HepG2 (cell line): Measurements from ENCODE around the gene SEM1. TPM values are rescaled to one million over a fixed set of nuclear protein-coding genes. Genes with fewer than 3 reads are reported as not detected.

Experiments
- AGO1 ChIP-seq: fragments of 200-400 bp; formaldehyde crosslinking; IDR thresholded peaks from 2 replicates; pipeline ENCODE4 v1.6.1; 2017; ENCODE audit warnings: mild to moderate bottlenecking, low read depth, low read length, moderate library complexity; ENCODE audit not compliant: poor library complexity, severe bottlenecking
- ATF2 ChIP-seq: sonication (generic); formaldehyde crosslinking; IDR thresholded peaks from 2 replicates; pipeline ENCODE4 v1.4.0; 2020; ENCODE audit warnings: missing genetic modification reagents
- KIAA2018 ChIP-seq: sonication (generic); formaldehyde crosslinking; IDR thresholded peaks from 2 replicates; pipeline ENCODE4 v1.5.0; 2020; ENCODE audit warnings: mild to moderate bottlenecking, missing genetic modification reagents, borderline replicate concordance
- KLF11 ChIP-seq: IDR thresholded peaks from 2 replicates; pipeline ENCODE4 v1.6.1; 2016; ENCODE audit warnings: missing compliant biosample characterization
- MATR3 ChIP-seq: sonication (generic); formaldehyde crosslinking; IDR thresholded peaks from 2 replicates; pipeline ENCODE4 v1.4.0; 2020; ENCODE audit warnings: missing genetic modification reagents
- NR3C1 ChIP-seq: sonication (generic); formaldehyde crosslinking; IDR thresholded peaks from 2 replicates; pipeline ENCODE4 v1.4.0; 2020; ENCODE audit warnings: missing genetic modification reagents
- PPARG ChIP-seq: conservative IDR thresholded peaks from 2 replicates; pipeline ENCODE4 v1.6.1; 2016; ENCODE audit warnings: missing biosample characterization, missing genetic modification reagents
- SIN3B ChIP-seq: fragments of 150-350 bp; IDR thresholded peaks from 2 replicates; pipeline ENCODE4 v1.6.1; 2014; ENCODE audit warnings: low read length
- TOE1 ChIP-seq: sonication (generic); formaldehyde crosslinking; IDR thresholded peaks from 2 replicates; pipeline ENCODE4 v1.4.0; 2020; ENCODE audit warnings: mild to moderate bottlenecking, missing genetic modification reagents
- ZFP36L2 ChIP-seq: sonication (generic); formaldehyde crosslinking; IDR thresholded peaks from 2 replicates; pipeline ENCODE4 v1.4.0; 2020; ENCODE audit warnings: missing genetic modification reagents
- ZNF446 ChIP-seq: sonication (generic); formaldehyde crosslinking; IDR thresholded peaks from 2 replicates; pipeline ENCODE4 v1.5.0; 2020; ENCODE audit warnings: mild to moderate bottlenecking, missing genetic modification reagents
- ZNF616 ChIP-seq: sonication (generic); formaldehyde crosslinking; IDR thresholded peaks from 2 replicates; pipeline ENCODE4 v1.5.0; 2020; ENCODE audit warnings: low read depth, mild to moderate bottlenecking, missing genetic modification reagents
- polyA plus RNA-seq, 8 experiments: library from polyadenylated mRNA; depleted of rRNA in 3 of 8; stranded (reverse) in 7 of 8; unstranded in 1 of 8; fragments of >200 nt; fragmentation: Illumina TruSeq in 4 of 8; extraction: Trizol in 4 of 8; gene quantifications; 2 replicates each; pipeline versions ENCODE4 v1.2.1 to v1.2.3, GENCODE V29; 2011 to 2016; ENCODE audit warnings: low read depth in 4 of 8, missing spikeins in 1 of 8, mixed read lengths in 1 of 8; ENCODE audit not compliant: insufficient read depth in 1 of 8
- total RNA-seq, 5 experiments: library from RNA; depleted of rRNA; stranded (reverse); fragments of >200 nt; fragmentation: Illumina TruSeq; extraction: Trizol; gene quantifications; 2 replicates each; pipeline ENCODE4 v1.2.3, GENCODE V29; 2016; ENCODE audit warnings: low read depth in 1 of 5
- TF ChIP-seq, protein P1 (sequence below): sonication (generic); formaldehyde crosslinking; IDR thresholded peaks from 2 replicates; pipeline ENCODE4 v1.8.0; 2022; ENCODE audit warnings: mild to moderate bottlenecking, missing genetic modification reagents, borderline replicate concordance
- TF ChIP-seq, protein P2 (sequence below): IDR thresholded peaks from 2 replicates; pipeline ENCODE4 v1.6.1; 2016

SEM1 gene
- total and polyA plus RNA-seq, 2 of the 13 experiments (the other 11 are each of a cell fraction or from before 2014, with no cell fraction given): 40.7 to 174 TPM

DNA sequence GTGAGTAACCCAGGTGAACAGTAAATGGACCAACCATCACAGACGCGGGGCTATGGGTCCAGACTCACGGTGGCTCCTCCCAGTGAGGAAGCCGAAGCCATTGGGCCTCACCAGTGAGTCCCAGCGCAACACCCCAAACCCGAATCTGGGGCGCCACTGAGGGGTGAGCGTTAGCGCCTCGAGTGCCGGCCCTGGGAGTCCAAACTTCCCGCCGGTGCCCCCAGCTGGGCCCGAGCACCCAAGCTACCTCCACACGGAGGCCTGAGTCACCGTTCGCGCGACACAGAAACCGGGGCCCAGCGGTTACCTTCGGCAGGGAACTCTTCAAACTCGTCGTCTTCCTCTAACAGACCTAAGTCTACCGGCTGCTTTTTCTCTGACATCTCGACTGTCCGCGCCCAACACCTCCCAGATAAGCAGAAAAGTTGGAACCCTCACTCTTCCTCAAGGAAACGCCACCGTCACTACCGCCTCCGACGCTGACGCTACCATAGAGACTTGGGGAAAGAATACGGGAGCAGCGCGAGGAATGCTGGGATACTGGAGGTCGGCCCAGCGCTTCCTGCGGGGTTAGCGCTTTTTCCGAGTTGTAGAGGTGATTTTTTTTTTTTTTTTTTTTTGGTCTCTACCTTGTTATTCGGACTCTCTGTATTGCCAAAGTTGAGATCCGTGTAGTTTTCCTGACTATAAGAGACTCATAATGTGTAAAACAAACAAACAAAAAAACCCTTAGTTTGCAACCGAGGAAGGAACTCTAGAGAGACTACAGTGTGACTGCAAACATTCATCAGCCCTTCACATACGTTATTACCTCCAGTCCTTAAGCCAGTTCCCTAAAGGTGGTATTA lies at the start of gene SEM1 (continued):
- TF ChIP-seq KIAA2018 (CRISPR knock-in tag) (no peak), NR3C1 (CRISPR knock-in tag) (no peak), PPARG (no peak), KLF11 (CRISPR knock-in tag) (peak; percentile 43; the same call in 1 of the 2 replicates), MATR3 (no peak), ZNF446 (no peak), ZFP36L2 (CRISPR knock-in tag) (no peak; the same call in 1 of the 2 replicates), AGO1 (no peak), TOE1 (CRISPR knock-in tag) (no peak), SIN3B (peak; percentile 71), ZNF616 (CRISPR knock-in tag) (no peak), ATF2 (CRISPR knock-in tag) (0 out of 2 replicates have a peak, but pooled peaks have one; percentile 44)
- TF ChIP-seq, protein P1, sequence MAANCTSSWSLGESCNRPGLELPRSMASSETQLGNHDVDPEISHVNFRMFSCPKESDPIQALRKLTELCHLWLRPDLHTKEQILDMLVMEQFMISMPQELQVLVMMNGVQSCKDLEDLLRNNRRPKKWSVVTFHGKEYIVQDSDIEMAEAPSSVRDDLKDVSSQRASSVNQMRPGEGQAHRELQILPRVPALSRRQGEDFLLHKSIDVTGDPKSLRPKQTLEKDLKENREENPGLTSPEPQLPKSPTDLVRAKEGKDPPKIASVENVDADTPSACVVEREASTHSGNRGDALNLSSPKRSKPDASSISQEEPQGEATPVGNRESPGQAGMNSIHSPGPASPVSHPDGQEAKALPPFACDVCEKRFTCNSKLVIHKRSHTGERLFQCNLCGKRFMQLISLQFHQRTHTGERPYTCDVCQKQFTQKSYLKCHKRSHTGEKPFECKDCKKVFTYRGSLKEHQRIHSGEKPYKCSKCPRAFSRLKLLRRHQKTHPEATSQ (CRISPR knock-in tag): no peak
- TF ChIP-seq, protein P2, sequence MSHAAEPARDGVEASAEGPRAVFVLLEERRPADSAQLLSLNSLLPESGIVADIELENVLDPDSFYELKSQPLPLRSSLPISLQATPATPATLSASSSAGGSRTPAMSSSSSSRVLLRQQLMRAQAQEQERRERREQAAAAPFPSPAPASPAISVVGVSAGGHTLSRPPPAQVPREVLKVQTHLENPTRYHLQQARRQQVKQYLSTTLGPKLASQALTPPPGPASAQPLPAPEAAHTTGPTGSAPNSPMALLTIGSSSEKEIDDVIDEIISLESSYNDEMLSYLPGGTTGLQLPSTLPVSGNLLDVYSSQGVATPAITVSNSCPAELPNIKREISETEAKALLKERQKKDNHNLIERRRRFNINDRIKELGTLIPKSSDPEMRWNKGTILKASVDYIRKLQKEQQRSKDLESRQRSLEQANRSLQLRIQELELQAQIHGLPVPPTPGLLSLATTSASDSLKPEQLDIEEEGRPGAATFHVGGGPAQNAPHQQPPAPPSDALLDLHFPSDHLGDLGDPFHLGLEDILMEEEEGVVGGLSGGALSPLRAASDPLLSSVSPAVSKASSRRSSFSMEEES (CRISPR knock-in tag): peak; percentile 48; the same call in 1 of the 2 replicates
